Muscle layer of duodenum (tissue), 2 donors: Measurements from ENCODE around the gene SYMPK.
"Not testable (repeated sequence)": the region's sequence is repeated elsewhere in the genome, so short reads cannot be mapped to it uniquely, and the experiment has no call there.

Experiments
- H3K27ac ChIP-seq: one replicate; pipeline ENCODE4 v1.7.0; 2013; ENCODE audit warnings: mild to moderate bottlenecking, low read length
- H3K27me3 ChIP-seq: one replicate; pipeline ENCODE4 v1.7.0; 2013; ENCODE audit warnings: low read depth, mild to moderate bottlenecking, control low read depth, low read length
- H3K36me3 ChIP-seq, 2 donors: one replicate each; pipeline ENCODE4 v1.7.0; 2013; ENCODE audit warnings: low read length in 2 of 2, control low read depth in 1 of 2, mild to moderate bottlenecking in 1 of 2; ENCODE audit not compliant: insufficient read depth in 2 of 2, control insufficient read depth in 1 of 2
- H3K4me1 ChIP-seq, 2 donors: one replicate each; pipeline ENCODE4 v1.7.0; 2013; ENCODE audit warnings: low read length in 2 of 2, mild to moderate bottlenecking in 2 of 2, control low read depth in 1 of 2, moderate library complexity in 1 of 2; ENCODE audit not compliant: insufficient read depth in 2 of 2, control insufficient read depth in 1 of 2
- H3K4me3 ChIP-seq, 2 donors: one replicate each; pipeline ENCODE4 v1.7.0; 2013; ENCODE audit warnings: low read length in 2 of 2, low read depth in 1 of 2, mild to moderate bottlenecking in 1 of 2
- H3K9me3 ChIP-seq, 2 donors: one replicate each; pipeline ENCODE4 v1.7.0; 2013; ENCODE audit warnings: low read length in 2 of 2, control low read depth in 1 of 2, mild to moderate bottlenecking in 1 of 2; ENCODE audit not compliant: control insufficient read depth in 1 of 2
- donor health status: healthy.

The SYMPK gene

GRCh38 chr19:45812297-45812696 is 50.6 kb downstream of the SYMPK start:
- Histone ChIP-seq H3K9me3 (no peaks in the 10 kb centered on the region), H3K27me3 (no peaks in the 10 kb centered on the region), H3K4me3 (no peak overlapping the region), H3K27ac (no peak overlapping the region), H3K36me3 (no peaks in the 10 kb centered on the region), H3K4me1 (peaks cover 0 to 23% of the 10 kb centered on the region in 2 donors)

GRCh38 chr19:45809643-45810159 is 53.2 kb downstream of the SYMPK start:
- peaks cover 0 to 4% of the 10 kb centered on the region in 2 donors for H3K4me1 ChIP-seq
- no peak overlapping the region for H3K4me3 ChIP-seq
- H3K27ac ChIP-seq, result no peak overlapping the region
- H3K9me3 ChIP-seq, result no peaks in the 10 kb centered on the region
- no peaks in the 10 kb centered on the region for H3K27me3 ChIP-seq
- no peaks in the 10 kb centered on the region for H3K36me3 ChIP-seq

GRCh38 chr19:45805719-45806118 is 57.2 kb downstream of the SYMPK start:
- H3K27ac ChIP-seq, result no peak overlapping the region
- no peaks in the 10 kb centered on the region for H3K27me3 ChIP-seq
- no peaks in the 10 kb centered on the region for H3K36me3 ChIP-seq
- H3K4me3 ChIP-seq, result no peak overlapping the region
- no peaks in the 10 kb centered on the region for H3K9me3 ChIP-seq
- peaks cover 0 to 3% of the 10 kb centered on the region in 2 donors for H3K4me1 ChIP-seq

GRCh38 chr19:45804959-45805230 is 58.1 kb downstream of the SYMPK start:
- Histone ChIP-seq H3K36me3 (no peaks in the 10 kb centered on the region), H3K4me3 (no peak overlapping the region), H3K27me3 (no peaks in the 10 kb centered on the region), H3K27ac (no peak overlapping the region), H3K9me3 (no peaks in the 10 kb centered on the region), H3K4me1 (peaks cover 0 to 3% of the 10 kb centered on the region in 2 donors)

GRCh38 chr19:45804140-45804958 is 58.6 kb downstream of the SYMPK start:
- Histone ChIP-seq H3K9me3 (no peaks in the 10 kb centered on the region), H3K36me3 (no peaks in the 10 kb centered on the region), H3K4me3 (no peak overlapping the region), H3K4me1 (no peaks in the 10 kb centered on the region), H3K27me3 (no peaks in the 10 kb centered on the region), H3K27ac (no peak overlapping the region)

GRCh38 chr19:45801603-45802175 is 61.3 kb downstream of the SYMPK start:
- H3K27ac ChIP-seq, result no peak overlapping the region
- no peaks in the 10 kb centered on the region for H3K36me3 ChIP-seq
- H3K4me3 ChIP-seq, result no peak overlapping the region
- H3K27me3 ChIP-seq, result no peaks in the 10 kb centered on the region
- no peaks in the 10 kb centered on the region for H3K9me3 ChIP-seq
- H3K4me1 ChIP-seq, result peaks cover 0 to 6% of the 10 kb centered on the region in 2 donors

- Histone ChIP-seq H3K36me3 (no peaks in the 10 kb centered on the region), H3K4me3 (no peak overlapping the region), H3K27ac (no peak overlapping the region), H3K27me3 (no peaks in the 10 kb centered on the region), H3K9me3 (no peaks in the 10 kb centered on the region), H3K4me1 (peaks cover 0 to 6% of the 10 kb centered on the region in 2 donors)
Measured at GRCh38 chr19:45800070-45800553, 62.8 kb downstream of the SYMPK start.

- not testable (repeated sequence) for H3K9me3 ChIP-seq, H3K4me1 ChIP-seq, H3K36me3 ChIP-seq, H3K27me3 ChIP-seq, H3K27ac ChIP-seq, H3K4me3 ChIP-seq
Measured at GRCh38 chr19:45799541-45799940, 63.4 kb downstream of the SYMPK start.

- peaks cover 0 to 6% of the 10 kb centered on the region in 2 donors for H3K4me1 ChIP-seq
- H3K27ac ChIP-seq, result no peak overlapping the region
- no peaks in the 10 kb centered on the region for H3K9me3 ChIP-seq
- H3K36me3 ChIP-seq, result no peaks in the 10 kb centered on the region
- no peak overlapping the region for H3K4me3 ChIP-seq
- H3K27me3 ChIP-seq, result no peaks in the 10 kb centered on the region
Measured at GRCh38 chr19:45798995-45799517, 63.9 kb downstream of the SYMPK start.

GRCh38 chr19:45794627-45795026 is 68.3 kb downstream of the SYMPK start:
- Histone ChIP-seq H3K4me3 (no peak overlapping the region), H3K36me3 (peaks cover 0 to 4% of the 10 kb centered on the region in 2 donors), H3K4me1 (peaks cover 0 to 29% of the 10 kb centered on the region in 2 donors), H3K27me3 (no peaks in the 10 kb centered on the region), H3K27ac (no peak overlapping the region), H3K9me3 (no peaks in the 10 kb centered on the region)

GRCh38 chr19:45793876-45794275 is 69.1 kb downstream of the SYMPK start:
- Histone ChIP-seq H3K9me3 (no peaks in the 10 kb centered on the region), H3K36me3 (peaks cover 7 to 11% of the 10 kb centered on the region in 2 donors), H3K4me3 (no peak overlapping the region), H3K27me3 (no peaks in the 10 kb centered on the region), H3K4me1 (peaks cover 0 to 25% of the 10 kb centered on the region in 2 donors), H3K27ac (no peak overlapping the region)
